Activated T-cell treated with anti-CD3 and anti-CD28 coated beads, Interleukin-2, amount 50 U/mL, for 48 hours (primary cell): ENCODE results near the gene APOM.

Experiments
- DNase-seq, 2 experiments: peaks; one replicate each; pipeline ENCODE4 v3.0.0-alpha.2; 2020

The APOM gene

DNA sequence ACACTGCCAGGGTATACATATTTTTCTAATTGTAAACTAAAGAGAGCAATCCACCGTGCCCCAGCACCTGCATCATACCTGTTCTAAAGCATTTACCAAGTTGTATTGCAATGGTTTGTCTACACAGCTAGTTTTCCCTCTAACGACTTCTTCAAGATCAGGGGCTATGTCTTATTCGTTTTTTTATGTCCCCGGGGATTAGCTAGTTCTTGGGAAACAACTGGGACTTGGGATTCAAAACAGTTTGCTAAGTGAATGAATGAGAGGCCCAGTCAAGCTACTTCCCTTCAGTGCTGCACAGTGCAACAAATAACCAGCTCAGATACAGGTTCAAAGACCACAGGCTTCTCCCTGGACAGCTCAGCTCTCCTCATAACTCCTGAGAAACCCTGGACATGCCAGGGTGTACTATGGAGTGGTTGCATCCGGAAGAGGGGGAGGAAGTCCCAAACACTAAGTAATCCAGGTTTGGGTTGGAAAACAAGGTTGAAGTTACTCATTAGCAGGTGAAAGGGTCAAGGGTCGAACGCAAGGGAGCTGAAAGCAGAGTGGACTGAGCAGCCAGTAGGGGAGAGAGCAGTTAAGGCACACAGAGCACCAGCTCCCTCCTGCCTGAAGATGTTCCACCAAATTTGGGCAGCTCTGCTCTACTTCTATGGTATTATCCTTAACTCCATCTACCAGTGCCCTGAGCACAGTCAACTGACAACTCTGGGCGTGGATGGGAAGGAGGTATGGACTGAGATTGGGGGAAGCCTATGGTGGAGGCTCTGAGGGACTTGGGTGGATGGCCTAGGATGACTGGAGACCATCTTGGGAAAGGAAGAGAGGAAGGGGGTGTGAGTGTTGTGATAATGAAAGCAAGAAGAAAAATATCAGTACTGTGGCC, at the start of gene APOM:
Gene APOM, plus strand, starts transcription at position 546 of the 889 bp plus-strand sequence. Its CDS starts 73 bp downstream, at position 619.
- DNase-seq: no peak

DNA sequence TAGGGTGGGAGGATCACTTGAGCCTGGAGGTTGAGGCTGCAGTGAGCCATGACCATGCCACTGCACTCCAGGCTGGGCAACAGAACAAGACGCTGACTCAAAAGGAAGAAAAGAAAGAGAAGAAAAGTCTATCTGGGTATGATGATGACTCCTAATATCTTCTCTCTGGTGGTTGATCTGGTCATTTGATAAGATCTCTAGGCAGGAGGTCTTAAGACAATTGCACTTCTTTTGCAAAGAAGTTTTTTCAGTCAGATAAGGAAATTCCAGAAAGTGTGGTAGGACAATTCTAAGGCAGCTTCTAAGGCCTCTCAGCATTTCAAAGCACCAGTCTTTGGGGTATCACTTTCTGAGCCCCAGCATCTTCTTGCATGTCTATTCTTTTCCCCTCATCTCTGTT, 48.4 kb upstream of the APOM start:
- DNase-seq: no peak

DNA sequence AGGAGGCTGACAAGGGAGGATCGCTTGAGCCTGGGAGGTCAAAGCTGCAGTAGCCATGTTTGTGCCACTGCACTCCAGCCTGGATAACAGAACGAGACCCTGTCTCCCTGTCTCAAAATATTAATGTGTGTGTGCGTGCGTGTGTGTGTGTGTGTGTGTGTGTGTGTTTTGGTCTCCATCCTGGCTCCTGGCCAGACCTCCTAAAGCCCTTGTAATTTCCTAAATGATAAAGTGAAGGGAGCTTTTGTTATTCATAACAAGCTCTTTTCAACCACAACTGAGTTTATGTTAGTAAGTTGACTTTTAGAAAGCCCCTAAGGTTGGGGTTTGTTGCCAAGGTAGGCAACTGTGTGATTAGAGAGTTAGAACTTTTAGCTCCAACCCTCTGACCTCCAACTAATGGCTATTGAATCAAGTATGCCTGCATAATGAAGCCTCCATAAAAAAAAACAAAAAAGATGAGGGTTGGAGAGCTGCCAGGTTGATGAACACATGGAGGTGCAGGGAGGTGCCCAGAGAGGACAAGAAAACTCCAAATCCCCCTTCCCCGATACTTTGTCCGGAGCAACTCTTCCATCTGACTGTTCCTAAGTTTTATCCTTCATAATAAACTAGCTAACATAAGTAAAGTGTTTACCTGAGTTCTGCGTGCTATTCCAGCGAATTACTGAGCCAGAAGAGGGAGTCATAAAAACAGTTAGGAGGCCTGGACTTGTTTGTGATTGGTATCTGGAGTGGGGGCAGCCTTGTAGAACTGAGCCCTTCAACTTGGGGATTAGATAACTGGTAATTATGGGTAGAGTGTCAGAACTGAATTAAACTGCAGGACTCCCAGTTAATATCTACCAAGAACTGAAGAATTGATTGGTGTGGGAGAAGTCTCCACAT, 45.9 kb upstream of the APOM start:
- no peak for DNase-seq

DNA sequence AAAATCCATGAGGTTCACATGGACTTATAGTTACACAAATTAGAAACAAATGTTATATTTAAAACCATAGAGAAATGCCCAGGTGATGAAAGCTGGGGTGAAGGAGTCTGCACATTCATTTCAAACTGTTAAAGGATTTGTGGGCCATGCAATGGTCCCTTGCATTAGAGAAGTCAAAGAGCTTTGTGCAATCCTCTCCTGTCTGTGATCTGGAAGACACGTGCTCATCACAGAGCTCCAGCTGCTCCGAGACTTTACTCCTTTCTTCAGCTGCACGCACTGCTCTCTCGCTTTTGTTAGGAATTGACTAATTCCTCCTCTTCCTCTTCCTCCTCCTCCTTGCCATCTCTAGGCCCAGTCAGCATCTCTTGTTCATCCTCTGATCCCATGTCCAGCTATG, 44.7 kb upstream of the APOM start:
- no peak for DNase-seq

DNA sequence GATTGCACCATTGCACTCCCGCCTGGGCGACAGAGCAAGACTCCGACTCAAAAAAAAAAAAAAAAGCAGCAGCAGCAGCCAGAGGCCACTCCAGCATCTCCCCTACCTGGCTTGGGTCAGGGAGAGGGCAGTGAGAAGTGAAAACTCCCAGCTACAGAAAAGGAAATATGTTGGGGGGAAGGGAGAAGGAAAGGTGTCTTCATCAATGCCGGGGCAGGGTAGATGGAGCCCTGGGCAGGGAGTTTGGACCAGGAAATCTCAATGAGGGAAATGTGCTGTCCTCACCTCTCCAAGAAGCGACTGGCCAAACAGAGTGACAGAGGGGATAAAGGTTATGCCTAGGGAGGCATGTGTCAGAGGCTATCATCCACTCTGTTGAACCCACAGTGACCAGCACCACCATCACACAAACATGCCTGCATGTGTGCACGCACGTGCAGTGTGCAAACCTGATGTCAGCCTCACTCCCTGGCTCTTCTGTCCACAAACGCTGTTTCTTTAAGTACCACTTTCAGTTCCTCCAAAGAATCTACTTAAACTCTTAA, 41.5 kb upstream of the APOM start:
- no peak for DNase-seq

DNA sequence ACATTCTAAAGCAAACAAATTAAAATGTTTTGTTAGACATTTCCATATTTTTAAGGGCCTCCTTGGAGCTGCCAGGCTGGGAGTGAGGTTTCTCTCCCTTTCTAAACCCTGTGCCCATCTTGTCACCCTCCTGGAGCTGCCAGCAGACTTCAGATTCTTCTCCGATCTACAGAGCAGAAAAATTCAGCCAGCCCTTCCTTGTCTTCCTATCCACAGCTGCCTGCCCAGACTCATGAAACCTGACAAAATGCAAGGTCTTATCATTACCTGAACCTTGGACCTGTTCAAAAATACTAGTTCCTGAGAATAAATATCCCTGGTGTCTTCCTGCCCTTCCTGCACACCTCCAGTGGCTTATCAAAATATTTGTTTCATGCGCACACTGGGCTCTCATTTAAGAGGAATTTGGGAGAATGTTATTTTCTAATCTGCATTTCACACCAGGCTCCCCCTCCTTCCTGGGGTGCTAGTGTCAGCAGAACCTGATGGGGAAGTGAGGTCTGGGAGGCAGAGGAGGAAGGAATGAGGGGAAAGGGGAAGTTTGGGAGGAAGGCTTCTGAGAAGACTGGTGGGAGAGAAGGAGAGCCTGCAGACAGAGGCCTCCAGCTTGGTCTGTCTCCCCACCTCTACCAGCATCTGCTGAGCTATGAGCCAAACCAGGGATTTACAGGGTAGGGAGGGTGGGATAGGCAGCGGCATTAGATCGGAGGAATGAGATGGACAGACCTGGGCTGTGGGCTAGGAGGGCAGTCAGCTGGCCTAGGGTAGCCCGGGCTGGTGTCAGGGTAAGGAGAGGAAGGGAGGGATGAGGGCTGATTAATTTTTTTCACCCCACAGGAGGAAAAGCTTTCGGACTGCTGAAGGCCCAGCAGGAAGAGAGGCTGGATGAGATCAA, 40.8 kb upstream of the APOM start, which contains the start of gene AIF1:
Gene AIF1, plus strand, starts transcription at position 551 of the 895 bp plus-strand sequence. Its CDS starts 96 bp downstream, at position 647.
- DNase-seq: no peak

DNA sequence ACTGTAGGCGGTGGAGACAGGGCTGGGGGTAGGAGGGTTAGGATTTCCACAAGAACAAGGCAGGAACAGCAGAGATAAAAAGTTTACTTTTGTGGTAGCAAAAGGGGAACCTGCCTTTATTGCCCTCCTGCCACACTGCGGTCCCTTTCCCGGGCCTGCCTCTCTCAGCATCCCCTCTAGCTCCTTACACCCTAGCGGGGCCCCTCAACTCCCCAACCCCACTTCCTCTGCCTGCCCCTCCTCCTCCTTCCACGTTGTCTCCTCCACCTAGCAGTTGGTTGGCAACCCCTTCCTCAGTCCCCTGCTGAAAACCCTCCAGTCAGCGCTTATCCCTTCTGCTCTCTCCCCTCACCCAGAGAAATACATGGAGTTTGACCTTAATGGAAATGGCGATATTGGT, 39.9 kb upstream of the APOM start:
- DNase-seq: peak; percentile 58 to 63

DNA sequence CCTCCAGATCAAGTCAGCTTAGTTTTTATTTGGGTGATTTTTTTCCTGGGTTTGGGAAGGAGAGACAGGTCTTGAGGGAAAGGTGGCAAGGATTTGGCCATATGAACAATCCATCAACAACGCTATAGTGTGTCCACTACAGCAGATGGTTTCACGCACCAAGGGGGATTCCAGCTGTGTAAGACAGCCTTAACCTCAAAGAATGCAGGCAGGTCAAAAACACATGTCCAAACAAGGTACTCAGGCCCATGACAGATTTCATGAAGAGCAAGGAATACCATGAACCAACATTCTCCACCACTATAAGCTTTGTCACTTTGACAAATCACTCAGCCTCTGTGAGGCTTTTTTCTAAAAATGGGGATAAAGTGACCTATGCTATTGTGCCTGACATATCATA, 38.7 kb upstream of the APOM start:
- no peak for DNase-seq

DNA sequence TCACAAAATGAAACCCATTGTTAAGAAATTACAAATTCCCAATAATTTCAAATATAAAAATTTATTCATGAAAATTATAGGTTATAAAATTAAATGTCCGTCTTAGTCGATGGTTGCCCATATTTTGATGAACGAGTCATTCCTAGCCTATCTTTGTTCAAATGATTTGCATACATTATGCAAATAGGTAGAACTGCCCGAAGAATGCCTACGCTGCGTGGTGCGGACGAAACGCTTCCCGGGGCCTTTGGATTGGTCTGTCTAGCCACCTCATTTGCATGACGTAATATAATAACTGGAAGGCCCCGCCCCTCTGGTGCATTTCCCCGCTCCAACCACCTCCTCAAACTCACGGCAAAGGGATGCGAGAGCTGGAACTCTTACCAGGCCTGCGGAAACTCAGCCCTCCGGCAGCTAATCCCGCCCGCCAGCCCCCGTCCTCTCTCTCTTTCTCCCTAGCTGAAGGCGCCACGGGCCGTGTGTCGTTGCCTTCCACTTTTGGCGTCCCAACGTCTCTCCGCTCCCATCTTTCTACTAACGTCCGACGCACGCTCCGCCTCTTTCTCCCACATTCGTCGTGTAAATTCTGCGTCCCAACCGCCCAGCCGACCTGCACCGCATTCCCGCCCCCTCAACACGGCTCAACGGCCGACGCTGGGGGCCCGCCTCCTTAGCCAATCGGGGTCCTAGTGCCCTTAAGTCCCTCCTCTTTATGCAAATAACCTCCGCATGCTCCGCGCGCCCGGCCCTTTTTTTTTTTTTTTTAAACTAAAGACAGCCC, 35.7 kb upstream of the APOM start:
- peak; percentile 98 to 99 for DNase-seq

DNA sequence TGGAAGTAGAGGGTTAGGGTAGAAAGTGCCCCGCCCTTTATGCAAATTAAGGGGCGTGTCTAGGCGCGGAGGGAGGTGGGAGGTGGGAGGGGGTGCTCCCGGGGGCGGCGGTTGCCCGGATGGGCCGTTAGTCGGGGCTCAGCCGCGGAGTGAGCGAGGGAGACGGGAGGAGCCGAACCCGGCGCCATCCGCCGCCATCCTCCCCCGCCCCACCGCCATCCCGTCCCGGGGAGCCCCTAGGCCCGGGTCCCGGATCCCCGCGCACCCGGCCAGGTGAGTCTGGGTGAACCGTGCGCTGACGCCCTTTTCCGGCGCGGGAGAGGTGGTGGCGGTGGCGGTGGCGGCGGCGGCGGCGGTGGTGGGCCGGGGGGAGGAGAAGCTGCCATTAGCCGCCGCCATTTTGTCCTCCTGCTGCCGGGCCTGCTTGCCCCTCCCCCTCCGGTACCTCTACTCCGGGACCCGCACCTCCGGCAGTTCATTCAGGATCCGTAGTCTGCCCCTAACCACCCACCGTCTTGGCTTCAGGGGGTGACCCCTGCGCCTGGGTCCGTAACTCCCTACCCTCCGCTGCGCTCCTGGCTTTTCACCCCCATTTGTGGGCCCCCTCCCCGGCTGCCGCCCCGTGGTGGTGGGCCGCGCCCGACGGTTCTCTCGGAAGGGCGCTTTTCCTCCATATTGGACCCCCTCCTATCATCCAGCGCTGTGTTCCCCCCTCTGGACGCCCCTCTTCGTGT, 34.9 kb upstream of the APOM start, which contains the start of gene PRRC2A:
Gene PRRC2A, plus strand, starts transcription at position 130 of the 734 bp plus-strand sequence. CDS start 2,075 bp downstream, outside the sequence.
- no peak for DNase-seq

DNA sequence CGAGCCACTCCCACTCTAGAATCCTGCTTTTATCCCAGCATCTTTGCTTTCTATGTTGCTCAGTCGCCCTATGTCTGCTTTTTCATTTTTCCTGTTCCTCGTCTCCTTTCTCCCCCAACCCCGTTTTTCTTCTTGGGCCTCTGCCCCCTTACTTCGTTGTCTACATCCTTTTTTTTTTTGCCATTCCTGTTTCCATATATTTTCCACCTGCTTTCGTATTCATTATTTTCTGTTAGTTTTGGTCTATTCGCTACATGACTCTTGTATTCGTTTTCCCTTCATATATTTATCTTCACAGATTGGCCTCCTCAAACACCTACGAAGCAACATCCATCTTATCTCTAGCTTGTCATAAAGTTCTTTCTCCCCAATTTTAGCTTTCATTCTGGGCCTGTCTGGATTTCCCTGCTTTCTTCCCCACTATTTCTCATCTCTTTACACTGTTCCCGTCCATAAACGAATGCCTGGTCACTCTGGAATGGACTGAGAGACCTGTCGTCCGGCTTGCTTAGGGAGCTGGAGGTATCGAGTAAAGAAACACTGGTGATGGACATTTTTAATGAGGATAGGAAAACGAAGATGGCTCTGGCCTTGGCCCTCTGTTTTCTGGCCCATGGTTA, 34.3 kb upstream of the APOM start:
- no peak for DNase-seq

DNA sequence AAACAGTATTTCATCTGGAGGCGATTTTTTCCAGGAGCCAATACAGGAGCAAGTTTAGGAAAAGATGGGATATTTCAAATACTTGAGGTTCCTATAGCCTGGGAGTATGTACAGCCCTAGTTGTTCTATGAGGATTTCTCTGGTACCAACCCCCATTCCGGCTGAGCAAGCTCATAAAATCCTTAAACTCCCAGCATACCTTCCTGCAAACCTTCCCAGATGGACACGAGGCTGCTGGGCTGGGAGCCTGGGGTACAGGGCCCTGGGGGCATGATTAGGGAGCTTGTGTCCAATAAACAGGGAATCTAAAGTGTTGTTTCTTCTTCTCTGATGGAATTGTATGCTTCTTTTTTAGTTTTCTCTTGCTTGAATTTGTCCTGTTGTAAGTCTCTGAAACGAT, 33.7 kb upstream of the APOM start:
- DNase-seq: no peak

DNA sequence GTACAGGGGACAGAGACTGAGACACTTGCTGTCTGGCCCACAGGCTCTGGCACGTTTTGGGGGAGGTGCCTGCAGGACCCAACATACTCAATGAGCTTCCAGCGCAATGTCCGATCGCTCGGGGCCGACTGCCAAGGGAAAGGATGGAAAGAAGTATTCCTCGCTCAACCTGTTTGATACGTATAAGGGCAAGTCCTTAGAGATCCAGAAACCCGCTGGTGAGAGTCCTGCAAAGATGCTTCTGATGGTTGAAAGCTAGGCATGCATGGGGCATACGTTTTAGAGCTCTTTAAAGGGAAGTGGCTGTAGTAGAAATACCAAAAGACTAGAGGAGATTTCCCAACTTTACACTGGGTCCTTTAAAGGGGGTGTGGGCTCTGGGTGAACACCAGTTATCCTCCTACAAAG, 33.0 kb upstream of the APOM start:
- DNase-seq: no peak

DNA sequence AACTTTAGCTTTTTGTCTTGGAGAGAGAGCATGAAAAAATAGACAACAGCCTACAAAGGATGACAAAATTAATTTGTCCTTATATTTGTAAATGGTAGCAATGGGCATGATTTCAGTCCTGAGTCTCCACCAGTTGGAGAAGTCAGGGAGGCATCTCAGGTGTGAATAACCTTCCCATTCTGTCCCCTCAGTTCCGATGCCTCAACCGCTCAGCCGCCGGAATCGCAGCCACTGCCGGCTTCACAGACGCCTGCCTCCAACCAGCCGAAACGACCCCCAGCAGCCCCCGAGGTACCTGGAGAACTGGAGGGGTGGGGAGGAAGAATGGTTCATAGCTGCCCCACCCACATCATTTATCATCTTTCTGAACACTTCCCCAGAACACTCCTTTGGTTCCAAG, 31.6 kb upstream of the APOM start:
- no peak for DNase-seq

DNA sequence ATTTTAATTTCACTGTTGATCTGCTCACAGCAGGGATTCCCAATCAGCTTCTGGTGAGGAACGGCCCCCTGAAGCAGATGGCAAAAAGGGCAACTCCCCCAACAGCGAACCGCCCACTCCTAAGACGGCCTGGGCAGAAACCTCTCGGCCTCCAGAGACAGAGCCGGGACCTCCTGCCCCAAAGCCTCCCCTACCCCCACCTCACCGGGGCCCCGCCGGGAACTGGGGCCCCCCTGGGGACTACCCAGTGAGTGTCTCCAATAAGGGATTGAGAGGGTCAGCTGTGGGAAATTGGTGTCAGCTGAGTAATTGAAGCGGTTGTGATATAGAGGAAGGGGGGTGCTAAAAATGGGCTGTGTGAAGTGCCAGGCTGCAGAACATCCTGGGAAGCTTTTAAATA, 28.7 kb upstream of the APOM start:
- no peak for DNase-seq

DNA sequence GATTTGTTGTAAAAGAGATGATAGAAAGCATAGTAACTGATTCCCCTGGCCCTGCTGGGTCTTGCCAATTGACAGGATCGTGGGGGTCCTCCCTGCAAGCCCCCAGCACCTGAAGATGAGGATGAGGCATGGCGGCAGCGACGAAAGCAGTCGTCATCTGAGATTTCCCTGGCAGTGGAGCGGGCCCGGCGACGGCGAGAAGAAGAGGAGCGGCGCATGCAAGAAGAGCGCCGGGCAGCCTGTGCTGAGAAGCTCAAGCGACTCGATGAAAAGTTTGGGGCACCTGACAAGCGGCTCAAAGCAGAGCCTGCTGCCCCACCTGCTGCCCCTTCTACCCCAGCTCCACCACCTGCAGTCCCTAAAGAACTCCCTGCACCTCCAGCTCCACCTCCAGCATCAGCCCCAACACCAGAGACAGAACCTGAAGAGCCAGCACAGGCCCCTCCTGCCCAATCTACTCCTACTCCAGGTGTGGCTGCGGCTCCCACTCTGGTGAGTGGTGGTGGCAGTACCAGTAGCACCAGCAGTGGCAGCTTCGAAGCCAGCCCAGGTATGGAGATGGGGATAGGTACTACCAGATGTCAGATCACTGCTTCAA, 27.9 kb upstream of the APOM start:
- no peak for DNase-seq

DNA sequence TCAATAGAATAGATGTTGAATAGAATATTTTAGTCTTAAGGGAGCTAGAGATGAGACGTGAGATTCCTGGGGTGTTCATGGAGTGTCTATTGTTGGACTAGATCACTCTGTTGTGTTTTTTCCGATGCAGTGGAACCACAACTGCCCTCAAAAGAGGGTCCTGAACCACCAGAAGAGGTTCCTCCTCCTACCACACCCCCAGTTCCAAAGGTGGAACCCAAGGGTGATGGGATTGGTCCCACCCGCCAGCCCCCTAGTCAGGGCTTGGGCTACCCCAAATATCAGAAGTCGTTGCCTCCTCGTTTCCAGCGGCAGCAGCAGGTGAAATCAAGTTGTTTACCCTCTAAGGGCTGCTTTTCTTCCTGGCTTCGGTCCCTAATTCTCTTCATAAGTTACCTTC, 26.7 kb upstream of the APOM start:
- DNase-seq: no peak

DNA sequence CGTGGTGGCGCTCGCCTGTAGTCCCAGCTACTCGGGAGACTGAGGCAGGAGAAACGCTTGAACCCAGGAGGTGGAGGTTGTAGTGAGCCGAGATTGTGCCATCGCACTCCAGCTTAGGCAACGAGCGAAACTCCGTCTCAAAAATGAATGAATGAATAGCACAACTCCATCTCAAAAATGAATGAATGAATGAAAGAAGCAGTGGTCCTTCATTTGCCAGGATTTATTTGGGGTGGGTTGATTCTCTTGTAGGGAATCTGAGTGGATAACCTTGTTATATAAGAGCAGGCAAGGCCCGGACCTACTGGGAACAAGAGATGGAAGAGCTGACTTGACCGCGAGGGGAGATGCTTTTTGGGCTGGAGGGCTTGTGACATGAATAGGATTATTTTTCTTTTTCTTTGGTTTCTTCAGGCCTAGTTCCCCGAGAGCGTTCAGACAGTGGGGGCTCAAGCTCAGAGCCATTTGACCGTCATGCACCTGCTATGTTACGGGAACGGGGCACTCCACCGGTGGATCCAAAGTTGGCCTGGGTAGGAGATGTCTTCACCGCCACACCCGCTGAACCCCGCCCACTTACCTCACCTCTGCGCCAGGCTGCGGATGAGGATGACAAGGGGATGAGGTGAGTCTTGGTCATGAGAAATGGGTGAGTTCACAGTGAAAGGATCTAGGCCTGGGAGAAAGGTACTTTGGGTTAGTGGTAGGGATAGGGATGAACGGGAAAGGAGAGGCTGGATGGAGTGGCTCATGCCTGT, 25.3 kb upstream of the APOM start:
- DNase-seq: no peak

DNA sequence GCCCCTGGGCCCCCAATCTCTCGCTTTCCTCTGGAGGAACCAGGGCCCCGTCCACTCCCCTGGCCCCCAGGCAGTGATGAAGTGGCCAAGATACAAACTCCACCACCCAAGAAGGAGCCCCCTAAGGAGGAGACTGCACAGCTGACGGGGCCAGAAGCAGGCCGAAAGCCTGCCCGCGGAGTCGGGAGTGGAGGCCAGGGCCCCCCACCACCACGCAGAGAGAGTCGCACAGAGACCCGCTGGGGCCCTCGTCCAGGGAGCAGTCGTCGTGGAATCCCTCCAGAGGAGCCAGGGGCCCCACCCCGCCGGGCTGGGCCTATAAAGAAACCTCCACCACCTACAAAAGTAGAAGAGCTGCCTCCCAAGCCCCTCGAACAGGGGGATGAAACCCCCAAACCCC, 24.5 kb upstream of the APOM start:
- no peak for DNase-seq
